Measurements from ENCODE around the gene IL12RB1. TPM values are rescaled to one million over a fixed set of nuclear protein-coding genes. Genes with fewer than 3 reads are reported as not detected.
"Not testable (repeated sequence)": the region's sequence is repeated elsewhere in the genome, so short reads cannot be mapped to it uniquely, and the experiment has no call there.

The IL12RB1 gene
- total RNA-seq, 1 experiment from 2014 or later: not detected

- BruUV-seq (replicated peaks): no TSS peak
- ChIA-PET CTCF (no interaction called here), POLR2A (no interaction called here)
- intact Hi-C loops (cut with micrococcal nuclease): no loop called here
- H3K36me3 Mint-ChIP-seq (ENCODE audit: insufficient read depth, unreplicated experiment): no peaks in the 10 kb centered on the region
- H3K4me1 Mint-ChIP-seq (ENCODE audit: insufficient read depth, unreplicated experiment): no peaks in the 10 kb centered on the region
- no peak for DNase-seq (ENCODE audit: unreplicated experiment)
- H3K9me3 Mint-ChIP-seq (ENCODE audit: unreplicated experiment): no peaks in the 10 kb centered on the region
- no peak for TF ChIP-seq CTCF (IDR thresholded peaks at IDR 0.05; ENCODE audit: unreplicated experiment)
- no peak overlapping the region for H3K27ac Mint-ChIP-seq (ENCODE audit: low read depth, unreplicated experiment)
- no peak overlapping the region for H3K4me3 Mint-ChIP-seq (ENCODE audit: unreplicated experiment)
- no peaks in the 10 kb centered on the region for H3K27me3 Mint-ChIP-seq (ENCODE audit: insufficient read depth, unreplicated experiment)
Measured at GRCh38 chr19:18090545-18091216, 3.9 kb upstream of the IL12RB1 start.

DNA sequence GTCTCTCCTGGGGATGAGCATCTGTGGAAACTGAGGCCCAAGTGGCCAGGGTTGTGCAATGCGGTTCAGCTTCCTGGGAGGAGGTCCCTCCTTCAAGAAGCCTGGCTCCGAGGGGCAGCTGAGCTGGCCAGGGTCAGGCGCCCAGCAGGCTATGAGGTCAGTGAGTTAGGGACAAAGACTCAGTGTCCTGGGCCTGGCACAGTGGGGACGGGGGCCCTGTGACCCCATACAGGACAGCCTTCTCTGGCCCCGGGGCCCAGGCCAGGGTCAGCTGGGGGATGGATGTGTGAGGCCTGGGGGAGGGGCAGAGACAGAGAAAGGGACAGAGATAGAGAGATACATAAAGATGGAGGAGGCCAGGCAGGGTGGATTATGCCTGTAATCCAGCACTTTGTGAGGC lies 3.0 kb upstream of the IL12RB1 start:
- POLR2A ChIA-PET: no interaction called here
- no peak overlapping the region for H3K27ac Mint-ChIP-seq (ENCODE audit: low read depth, unreplicated experiment)
- H3K4me1 Mint-ChIP-seq (ENCODE audit: insufficient read depth, unreplicated experiment): no peaks in the 10 kb centered on the region
- no peak for DNase-seq (ENCODE audit: unreplicated experiment)
- BruUV-seq (replicated peaks): no TSS peak
- TF ChIP-seq CTCF (IDR thresholded peaks at IDR 0.05; ENCODE audit: unreplicated experiment): no peak
- H3K36me3 Mint-ChIP-seq (ENCODE audit: insufficient read depth, unreplicated experiment): no peaks in the 10 kb centered on the region
- no peak overlapping the region for H3K4me3 Mint-ChIP-seq (ENCODE audit: unreplicated experiment)
- H3K9me3 Mint-ChIP-seq (ENCODE audit: unreplicated experiment): peaks cover under 1% of the 10 kb centered on the region
- intact Hi-C loops (cut with micrococcal nuclease): no loop called here
- CTCF ChIA-PET: no interaction called here
- peaks cover 3% of the 10 kb centered on the region for H3K27me3 Mint-ChIP-seq (ENCODE audit: insufficient read depth, unreplicated experiment)

- intact Hi-C loops (cut with micrococcal nuclease); BruUV-seq (replicated peaks); H3K9me3 Mint-ChIP-seq (ENCODE audit: unreplicated experiment); H3K36me3 Mint-ChIP-seq (ENCODE audit: insufficient read depth, unreplicated experiment); H3K4me1 Mint-ChIP-seq (ENCODE audit: insufficient read depth, unreplicated experiment); H3K4me3 Mint-ChIP-seq (ENCODE audit: unreplicated experiment); H3K27ac Mint-ChIP-seq (ENCODE audit: low read depth, unreplicated experiment); H3K27me3 Mint-ChIP-seq (ENCODE audit: insufficient read depth, unreplicated experiment): not testable (repeated sequence)
- POLR2A ChIA-PET: interaction anchor here (0.6 to 0.7 kb wide), 2 partner anchors 82 to 183 kb away, joined by 3 to 4 read pairs; no protein-coding TSS in a partner anchor
- peak; percentile 64 for DNase-seq (ENCODE audit: unreplicated experiment)
- CTCF ChIA-PET: interaction anchor here (0.5 to 1.0 kb wide), 2 partner anchors 7 to 24 kb away, joined by 3 read pairs; no protein-coding TSS in a partner anchor
Measured at GRCh38 chr19:18089096-18089541, 2.4 kb upstream of the IL12RB1 start.

DNA sequence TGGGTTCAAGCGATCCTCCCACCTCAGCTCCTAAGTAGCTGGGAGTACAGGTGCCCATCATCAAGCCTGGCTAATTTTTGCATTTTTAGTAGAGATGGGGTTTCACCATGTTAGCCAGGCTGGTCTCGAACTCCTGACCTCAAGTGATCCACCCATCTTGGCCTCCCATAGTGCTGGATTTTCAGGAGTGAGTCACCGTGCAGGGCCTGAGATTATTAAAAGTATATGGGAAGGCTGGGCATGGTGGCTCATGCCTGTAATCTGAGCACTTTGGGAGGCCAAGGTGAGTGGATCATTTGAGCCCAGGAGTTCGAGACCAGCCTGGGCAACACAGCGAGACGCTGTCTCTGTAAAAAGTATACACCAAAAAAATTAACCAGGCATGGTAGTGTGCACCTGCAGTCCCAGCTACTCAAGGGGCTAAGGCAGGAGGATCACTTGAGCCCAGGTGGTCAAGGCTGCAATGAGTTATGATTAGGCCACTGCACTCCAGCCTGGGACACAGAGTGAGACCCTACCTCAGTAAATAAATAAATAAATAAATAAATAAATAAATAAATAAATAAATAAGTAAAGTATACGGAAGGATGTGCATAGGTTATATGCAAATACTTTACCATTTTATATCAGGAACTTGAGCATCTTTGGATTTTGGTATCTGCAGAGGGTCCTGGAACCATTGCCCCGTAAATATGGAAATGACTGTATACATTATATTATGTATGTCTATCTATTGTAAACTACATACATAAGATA lies 854 bp downstream of the IL12RB1 start:
- intact Hi-C loops (cut with micrococcal nuclease): no loop called here
- BruUV-seq (replicated peaks): no TSS peak
- no peak for DNase-seq (ENCODE audit: unreplicated experiment)
- Mint-ChIP-seq H3K4me1 (ENCODE audit: insufficient read depth, unreplicated experiment) (no peaks in the 10 kb centered on the region), H3K27ac (ENCODE audit: low read depth, unreplicated experiment) (no peak overlapping the region), H3K27me3 (ENCODE audit: insufficient read depth, unreplicated experiment) (peaks cover 32% of the 10 kb centered on the region), H3K9me3 (ENCODE audit: unreplicated experiment) (peaks cover 15% of the 10 kb centered on the region), H3K36me3 (ENCODE audit: insufficient read depth, unreplicated experiment) (no peaks in the 10 kb centered on the region), H3K4me3 (ENCODE audit: unreplicated experiment) (no peak overlapping the region)
- no peak for TF ChIP-seq CTCF (IDR thresholded peaks at IDR 0.05; ENCODE audit: unreplicated experiment)
- CTCF ChIA-PET: interaction anchor here (0.7 kb wide), 1 partner anchor 1239 kb away, joined by 4 read pairs; no protein-coding TSS in a partner anchor
- POLR2A ChIA-PET: no interaction called here
